Liver (tissue), 9 donors: Measurements from ENCODE around the gene ATP13A2. TPM values are rescaled to one million over a fixed set of nuclear protein-coding genes. Genes with fewer than 3 reads are reported as not detected.

Experiments used
- DNase-seq: peaks from one replicate; pipeline ENCODE4 v3.0.0-alpha.2; 2017; ENCODE audit warnings: low spot score
- H3K27ac ChIP-seq, 2 donors: one replicate each; pipeline ENCODE4 v1.7.0; 2013; ENCODE audit warnings: inconsistent platforms in 2 of 2, low read length in 2 of 2, control low read depth in 1 of 2, low read depth in 1 of 2, mild to moderate bottlenecking in 1 of 2
- H3K27me3 ChIP-seq, 4 donors: one replicate each; pipeline versions ENCODE4 v1.6.1 to v1.7.0; 2013; ENCODE audit warnings: low read length in 3 of 4, inconsistent platforms in 1 of 4, mild to moderate bottlenecking in 1 of 4, moderate library complexity in 1 of 4; ENCODE audit not compliant: control insufficient read depth in 4 of 4, insufficient read depth in 4 of 4
- H3K36me3 ChIP-seq, 4 donors: one replicate each; pipeline versions ENCODE4 v1.6.1 to v1.7.0; 2013; ENCODE audit warnings: low read length in 3 of 4, mild to moderate bottlenecking in 3 of 4, low read depth in 1 of 4, moderate library complexity in 1 of 4; ENCODE audit not compliant: control insufficient read depth in 4 of 4, insufficient read depth in 3 of 4
- H3K4me1 ChIP-seq, 4 donors: one replicate each; pipeline versions ENCODE4 v1.6.1 to v1.7.0; 2013; ENCODE audit warnings: low read length in 3 of 4, mild to moderate bottlenecking in 3 of 4, moderate library complexity in 1 of 4; ENCODE audit not compliant: control insufficient read depth in 4 of 4, insufficient read depth in 4 of 4
- H3K4me3 ChIP-seq, 3 donors: one replicate each; pipeline versions ENCODE4 v1.6.1 to v1.7.0; 2013; ENCODE audit warnings: low read length in 3 of 3, control low read depth in 1 of 3, low read depth in 1 of 3, mild to moderate bottlenecking in 1 of 3
- H3K9ac ChIP-seq, 2 donors: one replicate each; pipeline ENCODE4 v1.7.0; 2013; ENCODE audit warnings: low read length in 2 of 2, mild to moderate bottlenecking in 2 of 2, moderate library complexity in 2 of 2, control low read depth in 1 of 2, low read depth in 1 of 2
- H3K9me3 ChIP-seq, 4 donors: one replicate each; pipeline versions ENCODE4 v1.6.1 to v1.7.0; 2013; ENCODE audit warnings: low read length in 3 of 4; ENCODE audit not compliant: control insufficient read depth in 4 of 4
- ATF3 ChIP-seq: IDR thresholded peaks from 2 replicates; pipeline ENCODE4 v1.6.1; 2016; ENCODE audit warnings: antibody characterized with exemption
- CTCF ChIP-seq: fragments of 150-350 bp; IDR thresholded peaks from 2 replicates; pipeline ENCODE4 v1.5.1; 2017; ENCODE audit warnings: improper control_type of control experiment, low read depth, low read length; ENCODE audit not compliant: missing input control
- EGR1 ChIP-seq, 2 donors: IDR thresholded peaks; 2 replicates each; pipeline ENCODE4 v1.6.1; 2016 to 2018; ENCODE audit warnings: antibody characterized with exemption in 2 of 2, low read depth in 2 of 2
- FOXA1 ChIP-seq: IDR thresholded peaks from 2 replicates; pipeline ENCODE4 v1.6.1; 2016; ENCODE audit warnings: antibody characterized with exemption
- FOXA2 ChIP-seq: IDR thresholded peaks from 2 replicates; pipeline ENCODE4 v1.6.1; 2016; ENCODE audit warnings: antibody characterized with exemption
- GABPA ChIP-seq, 2 donors: IDR thresholded peaks in 1 of 2; conservative IDR thresholded peaks in 1 of 2; 2 replicates each; pipeline ENCODE4 v1.6.1; 2016; ENCODE audit warnings: antibody characterized with exemption in 2 of 2, mild to moderate bottlenecking in 1 of 2, moderate library complexity in 1 of 2
- HNF4A ChIP-seq, 2 donors: conservative IDR thresholded peaks; 2 replicates each; pipeline ENCODE4 v1.6.1; 2016; ENCODE audit warnings: antibody characterized with exemption in 2 of 2, mild to moderate bottlenecking in 2 of 2
- HNF4G ChIP-seq: IDR thresholded peaks from 2 replicates; pipeline ENCODE4 v1.6.1; 2016; ENCODE audit warnings: antibody characterized with exemption
- JUND ChIP-seq, 2 donors: IDR thresholded peaks; 2 replicates each; pipeline ENCODE4 v1.6.1; 2016; ENCODE audit warnings: antibody characterized with exemption in 2 of 2
- MAX ChIP-seq: IDR thresholded peaks from 2 replicates; pipeline ENCODE4 v1.6.1; 2016; ENCODE audit warnings: antibody characterized with exemption
- NR2F2 ChIP-seq: IDR thresholded peaks from 2 replicates; pipeline ENCODE4 v1.6.1; 2016; ENCODE audit warnings: antibody characterized with exemption
- REST ChIP-seq: IDR thresholded peaks from 2 replicates; pipeline ENCODE4 v1.6.1; 2016; ENCODE audit warnings: antibody characterized with exemption, mild to moderate bottlenecking
- RXRA ChIP-seq, 2 donors: IDR thresholded peaks; 2 replicates each; pipeline ENCODE4 v1.6.1; 2017 to 2018; ENCODE audit warnings: antibody characterized with exemption in 2 of 2, mild to moderate bottlenecking in 1 of 2
- TAF1 ChIP-seq: conservative IDR thresholded peaks from 2 replicates; pipeline ENCODE4 v1.6.1; 2016; ENCODE audit warnings: antibody characterized with exemption, mild to moderate bottlenecking
- YY1 ChIP-seq: IDR thresholded peaks from 2 replicates; pipeline ENCODE4 v1.6.1; 2016; ENCODE audit warnings: antibody characterized with exemption, mild to moderate bottlenecking
- WGBS: extraction: QIAGEN DNeasy Blood & Tissue Kit; methylation state at CpG from one replicate; pipeline ENCODE4 v1.1.7; 2013; 5-methylcytosine and 5-hydroxymethylcytosine counted together
- polyA plus RNA-seq, 2 donors: library from polyadenylated mRNA; stranded (reverse) in 1 of 2; unstranded in 1 of 2; fragments of 200-250 nt in 1 of 2; fragments of >200 nt in 1 of 2; fragmentation: Nextera tagmentation in 1 of 2; extraction: Ambion mirVana in 1 of 2; gene quantifications; one replicate each; pipeline versions ENCODE4 v1.2.1 to v1.2.3, GENCODE V29; 2013 to 2015
- total RNA-seq, 2 donors: library from RNA; depleted of rRNA; stranded (reverse); fragments of >200 nt; gene quantifications; one replicate each; pipeline ENCODE4 v1.2.3, GENCODE V29; 2014
- donor health status: healthy.
- donor health status: healthy.
- donor health status: healthy.
- donor health status: healthy.
- donor health status: healthy.

The ATP13A2 gene
- total and polyA plus RNA-seq, 4 donors, result 2.4 to 12.2 (median 8.1) TPM

- TF ChIP-seq GABPA (IDR thresholded peaks at IDR 0.05 in 1 of 2, conservative IDR thresholded peaks at IDR 0.05 in 1 of 2) (no peak), HNF4G (no peak), JUND (IDR thresholded peaks at IDR 0.05) (no peak), NR2F2 (no peak), EGR1 (IDR thresholded peaks at IDR 0.05; ENCODE audit: low read depth in 2 of 2) (no peak), TAF1 (no peak)
These were observed 7.0 kb downstream of the ATP13A2 start (continued) for GRCh38 chr1:17004466-17005364.

- Histone ChIP-seq H3K27ac (no peak overlapping the region), H3K36me3 (peaks cover 0 to 30% (median 11%) of the 10 kb centered on the region in 4 donors), H3K4me1 (no peaks in the 10 kb centered on the region), H3K27me3 (no peaks in the 10 kb centered on the region), H3K9me3 (no peaks in the 10 kb centered on the region), H3K4me3 (no peak overlapping the region), H3K9ac (no peak overlapping the region)
- 97% methylated on average over 4 of the region's 4 CpGs for WGBS
- TF ChIP-seq HNF4A (conservative IDR thresholded peaks at IDR 0.05) (no peak), JUND (IDR thresholded peaks at IDR 0.05) (no peak), TAF1 (no peak), EGR1 (IDR thresholded peaks at IDR 0.05; ENCODE audit: low read depth in 2 of 2) (no peak), MAX (no peak), REST (no peak), YY1 (no peak), HNF4G (no peak), GABPA (IDR thresholded peaks at IDR 0.05 in 1 of 2, conservative IDR thresholded peaks at IDR 0.05 in 1 of 2) (no peak), NR2F2 (no peak), RXRA (IDR thresholded peaks at IDR 0.05) (no peak), ATF3 (no peak), FOXA1 (no peak), FOXA2 (no peak), CTCF (no peak)
- no peak for DNase-seq
These were observed 9.2 kb downstream of the ATP13A2 start for GRCh38 chr1:17002524-17002902.
